Measurements from ENCODE around the gene PRR35. TPM values are rescaled to one million over a fixed set of nuclear protein-coding genes. Genes with fewer than 3 reads are reported as not detected.

The PRR35 gene
- total RNA-seq, 6 donors from 2014 or later, result not detected

DNA sequence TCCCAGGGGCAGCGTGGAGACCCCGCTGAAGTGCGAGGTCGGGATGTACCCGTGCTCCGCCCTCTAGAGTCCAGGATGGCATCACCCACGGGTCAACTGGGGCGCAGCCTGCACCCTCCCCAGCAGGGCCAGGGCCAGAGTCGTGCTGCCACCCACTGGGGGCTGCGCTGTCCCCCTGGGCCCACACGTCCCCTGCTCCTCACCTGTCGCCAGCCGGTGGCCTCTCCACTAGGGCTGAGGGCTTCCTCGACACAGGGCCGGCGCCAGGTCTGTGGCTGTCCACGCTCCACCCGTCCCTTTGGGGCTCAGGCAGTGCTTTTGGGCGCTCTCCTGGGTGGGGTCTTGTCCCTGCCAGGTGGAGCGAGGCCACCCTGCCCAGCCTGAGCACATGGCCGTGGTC, 11.6 kb upstream of the PRR35 start:
- H3K36me3 ChIP-seq, result peaks cover 9 to 66% (median 48%) of the 10 kb centered on the region in 4 donors
- TF ChIP-seq POLR2AphosphoS5 (IDR thresholded peaks at IDR 0.05) (no peak), EP300 (IDR thresholded peaks at IDR 0.05) (no peak), POLR2A (IDR thresholded peaks at IDR 0.05) (no peak)
- no peaks in the 10 kb centered on the region for H3K27me3 ChIP-seq
- no peak for DNase-seq
- H3K4me1 ChIP-seq, result peaks cover 0 to 13% (median 0%) of the 10 kb centered on the region in 4 donors
- no peak for ATAC-seq (ENCODE audit: low FRiP score in 2 of 2)
- no peak overlapping the region for H3K4me3 ChIP-seq
- H3K27ac ChIP-seq, result no peak overlapping the region
- WGBS, 2 donors, result 93 to 100% methylated on average over 1 to 21 of the region's 21 CpGs
- H3K9me3 ChIP-seq, result no peaks in the 10 kb centered on the region

DNA sequence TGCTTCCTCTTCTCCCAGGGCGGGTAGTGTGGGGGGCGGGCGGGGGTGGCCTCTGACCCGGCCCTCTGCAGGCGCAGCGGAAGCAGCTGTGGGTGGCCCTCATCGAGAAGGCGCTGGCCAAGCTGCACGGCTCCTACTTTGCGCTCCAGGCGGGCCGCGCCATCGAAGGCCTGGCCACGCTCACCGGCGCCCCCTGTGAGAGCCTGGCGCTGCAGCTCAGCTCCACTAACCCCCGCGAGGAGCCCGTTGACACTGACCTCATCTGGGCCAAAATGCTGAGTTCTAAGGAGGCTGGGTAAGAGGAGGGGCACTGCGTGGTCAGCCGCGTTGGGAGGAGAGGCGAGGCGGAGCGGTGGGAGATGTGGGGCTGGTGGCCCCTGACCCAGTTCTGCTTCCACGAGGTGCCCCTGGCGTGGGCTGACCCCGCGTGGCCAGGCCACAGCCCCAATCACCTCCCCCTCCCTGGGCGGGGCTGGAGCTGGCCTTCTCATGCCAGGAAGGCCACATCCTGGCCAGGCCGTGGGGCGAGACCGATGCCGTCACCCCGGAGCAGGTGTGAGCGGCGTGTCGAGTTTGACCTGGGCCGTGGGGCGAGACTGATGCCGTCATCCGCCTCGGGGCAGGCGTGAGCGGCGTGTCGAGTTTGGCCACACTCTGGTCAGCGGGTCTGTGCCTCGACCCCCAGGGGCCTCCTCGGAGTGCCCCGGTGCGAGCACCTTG, 10.5 kb upstream of the PRR35 start:
- Histone ChIP-seq H3K4me3 (no peak overlapping the region), H3K36me3 (peaks cover 9 to 72% (median 55%) of the 10 kb centered on the region in 4 donors), H3K4me1 (peaks cover 0 to 13% (median 0%) of the 10 kb centered on the region in 4 donors), H3K27ac (no peak overlapping the region), H3K27me3 (no peaks in the 10 kb centered on the region), H3K9me3 (no peaks in the 10 kb centered on the region)
- WGBS, 2 donors, result 96 to 97% methylated on average over 11 to 50 of the region's 54 CpGs
- ATAC-seq (ENCODE audit: low FRiP score in 2 of 2), result no peak
- no peak for DNase-seq
- TF ChIP-seq POLR2AphosphoS5 (IDR thresholded peaks at IDR 0.05) (no peak), CTCF (IDR thresholded peaks at IDR 0.05) (no peak), EP300 (IDR thresholded peaks at IDR 0.05) (no peak), POLR2A (IDR thresholded peaks at IDR 0.05) (no peak)

DNA sequence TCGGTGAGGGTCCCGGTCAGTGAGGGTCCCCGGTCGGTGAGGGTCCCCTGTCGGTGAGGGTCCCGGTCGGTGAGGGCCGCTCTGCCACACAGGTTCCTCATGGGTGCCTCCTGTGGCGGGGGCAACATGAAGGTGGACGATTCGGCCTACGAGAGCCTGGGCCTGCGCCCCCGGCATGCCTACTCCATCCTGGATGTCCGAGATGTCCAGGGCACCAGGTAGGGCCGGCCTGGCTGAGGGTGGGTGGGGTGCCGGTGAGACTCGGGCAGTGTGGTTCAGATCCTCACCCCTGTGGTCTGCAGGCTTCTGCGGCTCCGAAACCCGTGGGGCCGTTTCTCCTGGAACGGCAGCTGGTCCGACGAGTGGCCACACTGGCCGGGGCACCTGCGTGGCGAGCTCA, 9.0 kb upstream of the PRR35 start:
- Histone ChIP-seq H3K36me3 (peaks cover 9 to 66% (median 53%) of the 10 kb centered on the region in 4 donors), H3K4me1 (peaks cover 0 to 13% (median 0%) of the 10 kb centered on the region in 4 donors), H3K27ac (no peak overlapping the region), H3K9me3 (no peaks in the 10 kb centered on the region), H3K4me3 (no peak overlapping the region), H3K27me3 (no peaks in the 10 kb centered on the region)
- DNase-seq, result no peak
- no peak for TF ChIP-seq CTCF (IDR thresholded peaks at IDR 0.05)
- no peak for TF ChIP-seq EP300 (IDR thresholded peaks at IDR 0.05)
- no peak for TF ChIP-seq POLR2AphosphoS5 (IDR thresholded peaks at IDR 0.05)
- TF ChIP-seq POLR2A (IDR thresholded peaks at IDR 0.05), result no peak
- WGBS, 2 donors, result 93 to 99% methylated on average over 15 to 26 of the region's 28 CpGs
- ATAC-seq (ENCODE audit: low FRiP score in 2 of 2), result no peak

- Histone ChIP-seq H3K27ac (no peak overlapping the region), H3K9me3 (no peaks in the 10 kb centered on the region), H3K4me3 (no peak overlapping the region), H3K4me1 (peaks cover 0 to 7% (median 0%) of the 10 kb centered on the region in 4 donors), H3K36me3 (peaks cover 9 to 60% (median 53%) of the 10 kb centered on the region in 4 donors), H3K27me3 (no peaks in the 10 kb centered on the region)
- no peak for DNase-seq
- no peak for TF ChIP-seq CTCF (IDR thresholded peaks at IDR 0.05)
- 92 to 99% methylated on average over 11 to 15 of the region's 35 CpGs for WGBS, 2 donors
- no peak for ATAC-seq (ENCODE audit: low FRiP score in 2 of 2)
These were observed 8.0 kb upstream of the PRR35 start for GRCh38 chr16:552171-552570.

- 90 to 96% methylated on average over 4 to 23 of the region's 33 CpGs for WGBS, 2 donors
- no peaks in the 10 kb centered on the region for H3K9me3 ChIP-seq
- H3K27me3 ChIP-seq, result peaks cover 0 to 3% (median 0%) of the 10 kb centered on the region in 4 donors
- ATAC-seq (ENCODE audit: low FRiP score in 2 of 2) (no peak), DNase-seq (no peak)
- H3K4me3 ChIP-seq, result no peak overlapping the region
- TF ChIP-seq EP300 (IDR thresholded peaks at IDR 0.05) (no peak), CTCF (IDR thresholded peaks at IDR 0.05) (no peak), POLR2AphosphoS5 (IDR thresholded peaks at IDR 0.05) (no peak), POLR2A (IDR thresholded peaks at IDR 0.05) (no peak)
- peaks cover 9 to 46% (median 44%) of the 10 kb centered on the region in 4 donors for H3K36me3 ChIP-seq
- no peaks in the 10 kb centered on the region for H3K4me1 ChIP-seq
- H3K27ac ChIP-seq, result no peak overlapping the region
These were observed 6.4 kb upstream of the PRR35 start for GRCh38 chr16:553601-554296.

All from upper lobe of left lung (tissue), 6 donors.